ENCODE data around the gene UCHL1.

UCHL1 gene

GRCh38 chr4:41236508-41236907 is 20.2 kb upstream of the UCHL1 start:
- TF ChIP-seq CTCF (conservative IDR thresholded peaks at IDR 0.05) = no peak
- no peak overlapping the region for H3K27ac ChIP-seq

GRCh38 chr4:41241919-41242318 is 14.8 kb upstream of the UCHL1 start:
- TF ChIP-seq CTCF (conservative IDR thresholded peaks at IDR 0.05) = no peak
- H3K27ac ChIP-seq = no peak overlapping the region

GRCh38 chr4:41245983-41246382 is 10.7 kb upstream of the UCHL1 start:
- H3K27ac ChIP-seq = no peak overlapping the region
- no peak for TF ChIP-seq CTCF (conservative IDR thresholded peaks at IDR 0.05)

GRCh38 chr4:41256131-41256739 is 493 bp upstream of the UCHL1 start:
- TF ChIP-seq CTCF (conservative IDR thresholded peaks at IDR 0.05) = no peak
- no peak overlapping the region for H3K27ac ChIP-seq

GRCh38 chr4:41257257-41257901 is 651 bp downstream of the UCHL1 start:
- TF ChIP-seq CTCF (conservative IDR thresholded peaks at IDR 0.05) = no peak
- H3K27ac ChIP-seq = peak overlapping the region; percentile 56; the same call in 1 of the 2 replicates

- peak overlapping the region; percentile 56; the same call in 1 of the 2 replicates for H3K27ac ChIP-seq
- TF ChIP-seq CTCF (conservative IDR thresholded peaks at IDR 0.05) = no peak
Observed at GRCh38 chr4:41257906-41258305, 1.2 kb downstream of the UCHL1 start.

GRCh38 chr4:41258783-41259182 is 2.1 kb downstream of the UCHL1 start:
- H3K27ac ChIP-seq = peak overlapping the region; percentile 56
- peak; percentile 71 for TF ChIP-seq CTCF (conservative IDR thresholded peaks at IDR 0.05)

All from VCaP (cell line).